GM12891 (cell line): Measurements from ENCODE around the gene MANEA. TPM values are rescaled to one million over a fixed set of nuclear protein-coding genes. Genes with fewer than 3 reads are reported as not detected.

ENCODE experiments used
- DNase-seq: peaks from one replicate; pipeline ENCODE4 v3.0.0; 2011; ENCODE audit warnings: low spot score; ENCODE audit not compliant: insufficient read length
- FAIRE-seq: peaks from 2 replicates; lab custom pipeline; 2011; peaks lifted over from hg19 to GRCh38; lab: Jason Lieb, UNC
- PAX5 ChIP-seq: IDR thresholded peaks from 2 replicates; pipeline ENCODE4 v1.6.1; 2011; ENCODE audit warnings: low read length, moderate library complexity, mild to moderate bottlenecking; ENCODE audit not compliant: insufficient read depth, severe bottlenecking
- POLR2A ChIP-seq: IDR thresholded peaks from 2 replicates; pipeline ENCODE4 v1.6.1; 2011; ENCODE audit warnings: low read depth, low read length, control low read depth
- POLR2AphosphoS5 ChIP-seq: IDR thresholded peaks from 2 replicates; pipeline ENCODE4 v1.6.1; 2011; ENCODE audit warnings: low read depth, low read length, control low read depth
- POU2F2 ChIP-seq: IDR thresholded peaks from 2 replicates; pipeline ENCODE4 v1.6.1; 2011; ENCODE audit warnings: low read depth, mild to moderate bottlenecking, control low read depth, low read length, moderate library complexity
- SPI1 ChIP-seq: IDR thresholded peaks from 2 replicates; pipeline ENCODE4 v1.6.1; 2011; ENCODE audit warnings: low read depth, low read length, control low read depth
- TAF1 ChIP-seq: IDR thresholded peaks from 2 replicates; pipeline ENCODE4 v1.6.1; 2011; ENCODE audit warnings: low read depth, low read length, control low read depth
- polyA plus RNA-seq: library from polyadenylated mRNA; unstranded; fragments of >200 nt; gene quantifications from one replicate; pipeline ENCODE4 v1.2.1, GENCODE V29; 2012; ENCODE audit warnings: low read depth, missing spikeins, inconsistent platforms; ENCODE audit not compliant: missing spikeins

Gene MANEA, protein sequence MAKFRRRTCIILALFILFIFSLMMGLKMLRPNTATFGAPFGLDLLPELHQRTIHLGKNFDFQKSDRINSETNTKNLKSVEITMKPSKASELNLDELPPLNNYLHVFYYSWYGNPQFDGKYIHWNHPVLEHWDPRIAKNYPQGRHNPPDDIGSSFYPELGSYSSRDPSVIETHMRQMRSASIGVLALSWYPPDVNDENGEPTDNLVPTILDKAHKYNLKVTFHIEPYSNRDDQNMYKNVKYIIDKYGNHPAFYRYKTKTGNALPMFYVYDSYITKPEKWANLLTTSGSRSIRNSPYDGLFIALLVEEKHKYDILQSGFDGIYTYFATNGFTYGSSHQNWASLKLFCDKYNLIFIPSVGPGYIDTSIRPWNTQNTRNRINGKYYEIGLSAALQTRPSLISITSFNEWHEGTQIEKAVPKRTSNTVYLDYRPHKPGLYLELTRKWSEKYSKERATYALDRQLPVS
- polyA plus RNA-seq = 3.4 TPM

DNA sequence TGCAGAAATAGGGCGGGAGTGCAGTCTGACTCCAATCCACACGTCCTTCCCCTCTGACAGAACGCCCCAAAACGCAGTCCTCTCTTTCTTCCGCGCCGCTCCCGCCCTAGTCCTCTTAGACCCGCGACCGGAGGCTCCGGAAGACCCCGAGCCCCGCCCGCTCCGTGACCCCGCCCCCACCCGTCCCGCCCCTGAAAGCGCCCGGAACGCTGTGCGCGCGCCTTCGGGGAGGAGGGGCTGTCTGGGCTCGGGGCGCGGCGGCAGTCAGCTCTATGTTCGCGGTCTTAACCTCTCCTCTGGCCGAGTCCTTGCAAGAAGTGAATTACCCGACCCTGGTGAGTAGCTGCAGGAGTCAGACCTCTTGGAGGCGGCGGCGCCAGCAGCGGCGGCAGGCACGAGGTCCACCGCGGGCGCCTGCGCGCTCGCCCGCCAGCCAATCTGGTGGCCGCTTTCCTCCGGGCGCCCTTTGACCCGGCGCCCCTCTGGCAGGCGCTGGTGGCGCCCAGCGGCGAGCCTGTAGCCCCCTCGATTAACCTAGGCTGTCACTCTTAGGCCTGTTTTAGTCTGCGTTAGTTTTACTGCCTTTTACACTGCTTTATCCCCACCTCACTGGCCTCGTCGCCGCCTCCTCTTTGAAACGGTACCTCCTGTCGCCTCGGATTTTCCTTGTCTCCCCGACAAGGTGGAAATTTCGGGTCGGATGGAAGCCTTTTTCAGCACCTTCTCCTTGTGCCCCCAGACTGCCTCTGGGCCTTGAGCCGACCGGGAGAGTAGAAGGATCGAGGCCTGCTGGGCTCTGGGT is at the start of gene MANEA:
Gene MANEA, plus strand, starts transcription at position 232 of the 802 bp plus-strand sequence. CDS start 8,905 bp downstream, outside the sequence.
- TF ChIP-seq TAF1 (peak; percentile 29; the same call in 1 of the 2 replicates), PAX5 (no peak), POLR2AphosphoS5 (peak; percentile 56; the same call in 1 of the 2 replicates), SPI1 (no peak), POU2F2 (0 out of 2 replicates have a peak, but pooled peaks have one; percentile 26), POLR2A (peak; percentile 55; the same call in 1 of the 2 replicates)
- DNase-seq (peak; percentile 49), FAIRE-seq (no peak)

- no peak for TF ChIP-seq POLR2A
- no peak for TF ChIP-seq POU2F2
- TF ChIP-seq PAX5 = no peak
- TF ChIP-seq POLR2AphosphoS5 = no peak
- no peak for TF ChIP-seq SPI1
- TF ChIP-seq TAF1 = no peak
- DNase-seq = no peak
- FAIRE-seq = no peak
Measured at GRCh38 chr6:95529762-95530161, 47.6 kb upstream of the MANEA start.

GRCh38 chr6:95530176-95530819 is 47.0 kb upstream of the MANEA start:
- no peak for DNase-seq
- TF ChIP-seq POLR2AphosphoS5 = no peak
- TF ChIP-seq SPI1 = no peak
- TF ChIP-seq PAX5 = no peak
- TF ChIP-seq POU2F2 = no peak
- TF ChIP-seq POLR2A = no peak
- no peak for TF ChIP-seq TAF1
- FAIRE-seq = no peak

DNA sequence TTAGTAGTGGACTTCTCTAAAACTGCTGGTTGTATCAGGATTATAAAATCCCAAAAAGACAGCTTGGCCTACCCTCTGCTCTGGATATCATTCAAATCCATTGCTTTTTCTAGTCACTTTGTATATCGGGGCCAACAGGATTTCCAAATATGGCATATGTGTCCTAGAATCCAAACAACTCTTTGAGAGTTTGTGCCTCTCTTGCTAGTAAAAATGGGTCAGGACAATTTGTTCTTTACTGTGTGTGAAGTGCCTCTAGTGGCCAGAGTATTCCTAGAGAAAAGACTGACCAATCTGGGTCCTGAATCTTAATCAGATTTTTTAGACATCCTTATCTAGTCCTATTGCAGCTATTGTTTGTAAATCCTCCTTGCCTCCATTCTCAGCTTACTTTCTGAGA is 33.5 kb upstream of the MANEA start:
- TF ChIP-seq POLR2AphosphoS5 (no peak), POLR2A (no peak), TAF1 (no peak), POU2F2 (no peak), SPI1 (no peak), PAX5 (no peak)
- no peak for DNase-seq
- no peak for FAIRE-seq

DNA sequence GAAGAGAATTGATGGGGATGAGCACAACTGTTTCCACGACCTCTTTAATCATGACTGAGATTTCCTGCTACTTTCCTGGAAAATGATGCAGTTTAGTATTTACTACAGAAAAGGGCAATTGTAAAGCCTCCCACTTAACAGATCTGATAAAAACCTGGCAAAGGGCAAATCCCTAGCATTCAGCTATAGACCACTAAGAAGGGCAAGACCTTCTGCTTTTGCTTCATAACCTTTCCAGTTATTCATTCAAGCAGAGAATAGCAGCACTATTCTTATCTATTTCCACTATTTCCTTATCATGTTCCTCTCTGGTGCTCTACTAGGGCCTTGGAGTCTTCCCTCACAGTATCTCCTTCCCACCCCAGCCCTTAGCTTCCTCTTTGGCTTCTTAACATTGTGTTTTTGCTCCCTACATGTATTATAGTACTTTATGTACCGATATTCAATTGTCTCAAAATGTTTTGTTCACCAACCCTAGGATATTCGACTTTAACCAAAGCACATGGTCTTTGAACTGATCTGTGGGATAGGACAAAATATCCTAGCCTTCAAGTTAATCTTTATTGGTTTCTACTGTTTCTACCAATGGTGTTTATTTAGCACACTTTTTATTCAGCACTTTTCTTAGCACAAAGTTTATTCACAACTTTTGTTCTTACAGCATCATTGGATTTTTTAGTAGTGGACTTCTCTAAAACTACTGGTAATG is 32.7 kb upstream of the MANEA start:
- no peak for TF ChIP-seq POU2F2
- no peak for TF ChIP-seq SPI1
- TF ChIP-seq PAX5 = no peak
- TF ChIP-seq POLR2AphosphoS5 = no peak
- TF ChIP-seq POLR2A = no peak
- no peak for DNase-seq
- no peak for FAIRE-seq

DNA sequence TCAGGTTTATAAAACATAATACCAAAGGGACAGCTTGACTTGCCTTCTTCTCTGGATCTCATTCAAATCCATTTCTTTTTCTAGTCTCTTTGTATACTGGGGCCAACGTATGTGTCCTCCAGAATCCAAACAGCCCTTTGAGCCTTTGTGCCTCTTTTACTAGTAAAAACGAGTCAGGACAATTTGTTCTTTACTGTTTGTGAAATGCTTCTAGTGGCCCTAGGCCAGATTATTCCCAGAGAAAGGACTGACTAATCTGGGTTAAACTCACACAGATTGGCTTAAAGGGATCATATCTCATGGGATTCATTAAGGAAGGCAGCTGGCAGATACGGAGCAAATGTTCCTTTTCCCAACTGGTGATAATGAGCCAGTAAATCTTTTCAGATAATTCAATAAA is 32.1 kb upstream of the MANEA start:
- no peak for TF ChIP-seq PAX5
- no peak for TF ChIP-seq POLR2AphosphoS5
- no peak for TF ChIP-seq POU2F2
- TF ChIP-seq POLR2A = no peak
- TF ChIP-seq TAF1 = no peak
- no peak for TF ChIP-seq SPI1
- FAIRE-seq (no peak), DNase-seq (no peak)

DNA sequence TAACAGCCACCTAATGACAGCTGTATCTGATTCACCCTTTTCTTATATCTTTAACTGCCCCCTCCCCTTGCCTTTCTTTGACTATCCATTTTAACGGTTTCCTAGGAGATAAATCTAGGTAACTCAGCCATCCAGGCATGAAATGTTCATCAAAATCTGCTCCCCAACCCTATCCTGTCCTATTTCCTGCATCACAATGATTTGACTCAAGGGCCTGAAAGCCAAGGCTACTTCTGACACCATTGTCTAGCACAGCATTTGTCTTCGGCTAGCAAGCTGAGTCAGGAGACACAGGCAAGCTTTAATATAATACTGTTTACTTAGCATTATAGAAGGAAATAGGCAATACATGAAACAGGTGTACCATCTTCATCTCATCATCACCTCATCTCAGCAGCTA is 31.6 kb upstream of the MANEA start:
- FAIRE-seq (no peak), DNase-seq (no peak)
- TF ChIP-seq POLR2AphosphoS5 = no peak

GRCh38 chr6:95546148-95546547 is 31.2 kb upstream of the MANEA start:
- DNase-seq (no peak), FAIRE-seq (no peak)
- TF ChIP-seq POLR2A (no peak), PAX5 (no peak), TAF1 (no peak), POLR2AphosphoS5 (no peak), POU2F2 (no peak), SPI1 (no peak)
